Activated naive CD4-positive, alpha-beta T cell treated with Interleukin-2 at 50 U/mL for 16 hours (primary cell): ENCODE measurements around the gene NSG1.

Experiments used
- DNase-seq: peaks from one replicate; pipeline ENCODE4 v3.0.0-alpha.2; 2020

The NSG1 gene

GRCh38 chr4:4396628-4397440 lies 9.9 kb downstream of the NSG1 start:
- DNase-seq, result no peak

- DNase-seq, result no peak
Measured at GRCh38 chr4:4397441-4397819, 10.5 kb downstream of the NSG1 start.

DNA sequence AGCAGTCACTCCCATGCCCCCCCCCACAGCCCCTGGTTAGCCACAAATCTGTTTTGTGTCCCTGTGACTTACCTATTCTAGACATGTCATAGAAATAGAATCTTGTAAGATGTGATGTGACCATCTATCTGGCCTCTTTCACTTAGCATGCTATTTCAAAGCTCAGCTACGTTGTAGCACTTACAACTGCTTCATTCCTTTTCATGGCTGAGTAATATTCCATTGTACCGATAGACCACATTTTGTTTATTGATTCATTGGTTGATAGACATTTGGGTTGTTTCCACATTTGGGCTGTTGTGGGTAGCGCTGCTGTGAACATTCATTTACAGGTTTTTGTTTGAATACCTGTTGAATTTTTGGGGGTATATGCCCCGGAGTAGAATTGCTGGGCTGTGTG lies 11.5 kb downstream of the NSG1 start:
- DNase-seq, result no peak

- no peak for DNase-seq
Measured at GRCh38 chr4:4401036-4401435, 14.1 kb downstream of the NSG1 start.

GRCh38 chr4:4402966-4403365 lies 16.1 kb downstream of the NSG1 start:
- no peak for DNase-seq

GRCh38 chr4:4405358-4405962 lies 18.6 kb downstream of the NSG1 start:
- no peak for DNase-seq

- no peak for DNase-seq
Measured at GRCh38 chr4:4406455-4407298, 19.8 kb downstream of the NSG1 start.

- no peak for DNase-seq
Measured at GRCh38 chr4:4407299-4408131, 20.6 kb downstream of the NSG1 start.

- DNase-seq, result no peak
Measured at GRCh38 chr4:4408132-4408523, 21.2 kb downstream of the NSG1 start.

- DNase-seq, result no peak
Measured at GRCh38 chr4:4408576-4409335, 21.9 kb downstream of the NSG1 start.

- no peak for DNase-seq
Measured at GRCh38 chr4:4409416-4410115, 22.7 kb downstream of the NSG1 start.

DNA sequence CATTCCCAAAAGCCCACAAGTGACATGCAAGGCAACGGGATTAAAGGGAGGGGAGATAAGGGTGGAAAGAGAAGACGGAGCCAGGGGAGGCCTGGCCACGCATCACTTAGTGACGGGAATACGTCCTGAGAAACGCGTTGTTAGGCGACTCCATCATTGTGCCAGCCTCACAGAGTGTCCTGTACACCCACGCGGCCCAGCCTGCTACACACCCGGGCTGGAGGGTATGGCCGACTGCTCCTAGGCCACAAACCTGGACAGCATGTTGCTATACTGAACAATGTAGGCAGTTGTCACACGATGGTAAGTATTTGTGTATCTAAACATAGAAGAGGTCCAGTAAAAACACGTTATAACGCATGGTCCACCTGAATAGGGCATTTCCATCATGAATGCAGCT lies 23.4 kb downstream of the NSG1 start:
- no peak for DNase-seq

GRCh38 chr4:4411906-4412305 lies 25.0 kb downstream of the NSG1 start:
- no peak for DNase-seq

GRCh38 chr4:4412641-4413372 lies 25.9 kb downstream of the NSG1 start:
- DNase-seq, result no peak

DNA sequence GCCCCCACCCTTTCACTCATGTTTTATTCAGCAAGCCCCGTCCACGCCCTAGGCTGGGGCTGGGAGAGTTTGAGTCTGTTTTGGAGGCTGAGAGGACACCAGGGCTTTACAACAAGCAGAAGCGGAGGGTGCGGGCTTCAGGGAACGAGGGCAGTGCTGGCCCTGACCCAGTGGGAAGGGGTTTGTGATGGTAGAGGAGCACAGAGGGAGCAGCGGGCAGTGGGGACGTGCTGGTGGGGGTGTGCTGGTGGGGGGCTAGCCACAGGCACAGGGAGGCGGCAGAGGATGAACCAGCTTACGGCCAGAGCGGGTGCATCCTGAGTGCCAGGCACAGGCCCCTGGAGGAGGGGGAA lies 26.4 kb downstream of the NSG1 start:
- DNase-seq, result no peak

GRCh38 chr4:4413806-4414205 lies 26.9 kb downstream of the NSG1 start:
- DNase-seq, result no peak

- no peak for DNase-seq
Measured at GRCh38 chr4:4415107-4415805, 28.4 kb downstream of the NSG1 start.

DNA sequence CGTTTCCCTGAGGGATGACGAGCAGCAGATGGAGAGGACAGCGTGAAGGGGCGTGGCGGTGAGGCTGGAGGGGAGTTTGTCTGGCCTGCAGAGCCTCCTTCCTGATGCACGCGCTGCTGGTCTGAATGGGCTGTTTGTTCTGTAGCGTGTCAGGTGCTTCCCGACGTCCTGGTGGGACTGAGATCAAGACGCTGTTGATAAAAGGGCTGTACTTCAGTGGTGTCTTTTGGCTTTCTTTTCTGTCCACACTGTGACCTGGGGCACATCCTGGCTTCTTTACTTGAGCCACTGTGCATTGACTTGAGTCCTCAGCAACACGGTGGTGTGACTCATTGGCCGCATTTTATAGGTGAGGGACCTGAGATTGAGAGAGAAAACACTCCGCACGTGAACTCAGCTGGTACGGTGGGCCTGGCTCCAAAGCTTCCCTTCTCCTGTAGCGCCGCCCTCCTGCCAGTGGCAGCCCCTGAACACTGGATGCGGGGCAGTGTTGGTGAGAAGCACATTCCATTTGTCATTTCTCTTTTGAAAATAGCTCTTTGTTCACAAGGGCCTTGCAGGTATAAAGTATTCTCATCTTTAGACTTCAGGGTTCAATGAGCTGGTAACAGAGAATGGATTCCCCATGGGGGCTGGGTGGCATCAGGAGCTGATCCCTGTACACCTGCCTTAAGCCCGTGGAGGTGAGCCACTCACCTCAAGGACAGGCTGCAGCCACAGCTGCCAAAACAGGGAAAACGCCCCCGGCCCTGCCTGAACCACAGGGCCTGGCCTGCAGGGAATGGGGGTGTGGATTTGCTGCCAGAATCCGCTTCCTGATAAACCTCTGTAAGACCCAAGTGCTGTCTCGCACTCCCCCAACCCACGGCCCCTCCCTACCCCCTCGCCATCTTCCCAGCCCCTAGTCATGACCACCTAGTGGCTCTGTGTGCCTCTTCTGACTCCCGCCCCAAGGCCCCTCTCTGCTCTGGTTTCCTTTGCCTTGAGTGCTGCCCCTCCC lies 29.2 kb downstream of the NSG1 start:
- no peak for DNase-seq

DNA sequence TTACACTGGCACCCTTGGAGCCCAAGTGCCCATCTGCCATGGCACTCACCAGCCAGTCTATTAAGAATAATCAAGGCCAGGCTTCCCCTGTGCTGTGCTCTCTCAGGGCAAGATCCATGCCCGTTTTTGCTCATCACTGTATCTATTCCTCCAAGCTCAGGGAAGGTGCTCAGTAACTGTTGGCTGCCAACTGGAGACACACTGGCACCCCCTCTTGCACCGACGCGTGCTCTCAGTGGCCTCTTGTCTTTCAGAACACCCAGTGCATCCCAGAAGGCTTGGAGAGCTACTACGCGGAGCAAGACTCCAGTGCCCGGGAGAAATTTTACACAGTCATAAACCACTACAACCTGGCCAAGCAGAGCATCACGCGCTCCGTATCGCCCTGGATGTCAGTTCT lies 30.1 kb downstream of the NSG1 start:
- DNase-seq, result no peak
